ACHN (cell line): ENCODE results near the gene MYEOV.
A peak's percentile ranks its signal among the peaks of the same experiment; 100 is the strongest.

Experiments
- DNase-seq: peaks from one replicate; pipeline ENCODE4 v3.0.0-alpha.2; 2015
- in situ Hi-C: cut with HindIII; loops from 2 replicates; pipeline ENCODE4 v1.10.0; 2017; ENCODE audit warnings: low sequenced_read_pairs, low pct_ligation_motif_present, low pct_unique_long_range_greater_than_20kb

MYEOV gene

GRCh38 chr11:69280994-69281393 is 13.0 kb upstream of the MYEOV start:
- DNase-seq, result peak; percentile 91
- in situ Hi-C loops, result no loop called here

- no peak for DNase-seq
- in situ Hi-C loops, result no loop called here
Observed at GRCh38 chr11:69283446-69283845, 10.5 kb upstream of the MYEOV start.

DNA sequence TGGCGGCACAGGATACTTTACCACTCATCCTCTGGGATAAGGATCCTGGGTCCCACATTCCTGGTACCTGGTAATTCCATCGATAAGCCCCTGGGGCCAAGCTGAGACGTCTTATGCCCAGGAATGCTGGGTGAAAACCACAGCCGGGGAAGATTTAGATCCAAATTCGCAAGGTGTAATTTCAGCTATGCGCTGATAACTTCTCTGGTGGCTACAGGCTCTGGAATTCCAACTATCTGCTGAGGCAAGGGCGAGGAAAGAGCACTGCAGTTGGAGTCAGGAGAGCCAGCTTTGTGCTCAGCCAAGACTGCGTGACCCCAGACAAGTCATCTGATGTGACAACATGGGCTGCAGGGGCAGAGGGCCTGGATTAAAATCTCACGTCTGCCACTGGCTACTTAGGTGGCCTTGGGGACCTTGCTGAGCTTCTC is 9.9 kb upstream of the MYEOV start:
- in situ Hi-C loops, result no loop called here
- no peak for DNase-seq

DNA sequence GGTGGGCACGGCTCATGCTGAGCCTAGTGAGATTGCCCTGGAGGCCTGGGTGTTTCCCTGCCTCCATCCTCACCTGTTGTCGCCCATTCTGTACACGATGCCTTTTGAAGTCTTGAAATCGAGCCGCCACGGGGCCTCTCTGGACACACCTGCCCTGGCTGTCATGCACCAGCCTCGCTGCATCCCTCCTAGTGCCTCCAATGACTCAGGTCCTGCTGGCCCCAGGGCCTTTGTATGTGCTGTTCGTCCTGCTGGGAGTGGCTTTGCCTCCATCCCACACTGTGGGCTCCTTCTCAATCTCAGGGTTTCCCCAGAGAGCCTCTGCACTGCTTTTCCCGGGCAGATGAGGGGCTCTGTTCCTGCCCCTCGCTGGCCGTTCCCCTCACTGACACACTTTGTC is 8.9 kb upstream of the MYEOV start:
- DNase-seq, result no peak
- in situ Hi-C loops, result no loop called here

GRCh38 chr11:69285766-69286165 is 8.2 kb upstream of the MYEOV start:
- in situ Hi-C loops, result no loop called here

DNA sequence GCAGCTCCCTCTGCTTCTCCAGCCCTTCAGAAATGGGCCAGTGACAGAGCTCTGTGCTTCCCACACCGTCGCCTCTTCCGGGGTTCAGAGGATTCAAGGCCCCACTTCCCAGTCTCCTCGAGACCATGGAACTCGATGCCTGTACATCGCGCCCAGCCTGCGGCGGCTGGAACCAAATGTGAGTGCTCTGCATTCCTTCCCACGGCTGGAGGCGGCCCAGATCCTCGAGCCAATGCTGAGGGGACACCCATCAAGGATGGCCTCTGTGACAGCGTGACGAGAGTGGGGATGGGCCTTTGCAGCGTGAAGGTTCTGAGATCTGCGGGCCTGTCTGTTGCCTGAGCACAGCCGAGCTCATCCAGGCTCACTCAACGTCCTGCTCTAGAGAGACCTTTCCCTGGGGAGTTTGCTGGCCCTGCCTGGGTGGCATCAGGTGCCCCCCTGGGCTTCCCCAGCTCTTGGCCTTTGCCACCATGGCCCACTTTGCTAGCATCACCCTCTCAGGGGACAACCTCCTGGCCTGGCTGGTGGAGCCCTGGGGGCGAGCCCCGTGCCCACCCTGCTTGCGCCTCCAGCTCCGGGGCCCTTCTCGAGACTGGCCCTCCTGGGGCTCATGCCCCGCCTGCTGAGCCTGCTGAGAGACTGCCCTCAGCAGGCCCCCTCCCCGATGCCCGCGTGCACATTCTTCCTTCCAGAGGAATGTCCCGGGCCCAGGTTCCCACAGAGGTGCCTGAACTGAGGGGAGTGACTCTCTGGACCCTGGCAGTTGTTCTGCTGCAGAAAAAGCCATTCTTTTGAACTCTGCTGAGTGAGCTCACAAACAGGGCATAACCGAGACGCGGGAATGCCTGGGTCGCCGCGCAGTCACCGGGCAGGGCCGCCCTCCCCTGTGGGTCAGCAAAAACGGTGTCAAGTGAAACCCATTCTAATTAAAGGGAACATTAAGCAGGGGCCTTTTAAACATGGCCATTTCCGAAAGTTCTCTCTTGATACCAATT is 7.3 kb upstream of the MYEOV start:
- no peak for DNase-seq
- in situ Hi-C loops, result no loop called here

More at GRCh38 chr11:69285766-69286165, 8.2 kb upstream of the MYEOV start:
- no peak for DNase-seq

DNA sequence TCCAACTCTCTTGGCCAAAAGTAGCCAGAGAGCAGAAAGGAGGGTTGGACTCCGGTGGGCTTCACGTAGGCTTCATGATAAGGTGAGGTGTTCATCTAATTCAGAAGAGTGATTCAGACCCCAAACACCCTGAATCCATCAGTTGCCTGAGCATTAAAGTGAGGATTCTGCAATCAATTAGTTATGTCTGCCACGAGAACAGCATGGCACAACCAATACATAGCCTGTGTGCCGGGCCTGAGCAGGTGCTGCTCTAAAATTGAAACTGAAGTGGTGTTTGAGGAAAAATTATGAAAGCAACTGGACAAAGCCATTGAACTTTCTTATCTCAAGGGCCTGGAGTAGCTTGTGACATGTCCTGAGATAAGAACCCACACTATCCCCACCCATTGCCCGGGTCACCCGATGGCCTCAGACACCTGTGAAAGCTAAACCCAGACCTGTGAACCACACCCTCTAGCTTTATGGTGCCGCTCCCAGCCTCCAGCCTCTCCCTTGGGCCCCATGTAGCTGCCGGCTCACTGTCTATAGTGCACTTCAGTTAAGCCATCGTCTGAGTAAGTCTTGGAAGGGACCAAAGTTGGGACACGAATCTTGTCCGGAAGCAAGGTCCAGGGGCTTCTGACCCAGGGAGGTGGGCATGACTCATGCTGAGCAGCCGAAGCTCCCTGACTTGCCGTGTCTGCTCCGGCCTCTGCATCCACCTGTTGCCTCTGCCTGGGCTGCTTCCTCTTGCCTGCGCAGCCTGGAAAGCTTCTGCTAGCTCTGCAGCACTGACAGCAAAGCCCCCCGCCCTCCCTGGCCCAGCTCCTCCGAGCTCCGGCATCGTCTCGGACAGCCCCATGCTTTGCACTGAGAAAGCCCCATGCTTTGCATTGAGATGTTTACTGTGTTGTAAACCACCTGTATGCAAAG is 5.7 kb upstream of the MYEOV start:
- in situ Hi-C loops, result no loop called here
- no peak for DNase-seq

GRCh38 chr11:69288883-69289242 is 5.1 kb upstream of the MYEOV start:
- DNase-seq, result no peak
- in situ Hi-C loops, result no loop called here

DNA sequence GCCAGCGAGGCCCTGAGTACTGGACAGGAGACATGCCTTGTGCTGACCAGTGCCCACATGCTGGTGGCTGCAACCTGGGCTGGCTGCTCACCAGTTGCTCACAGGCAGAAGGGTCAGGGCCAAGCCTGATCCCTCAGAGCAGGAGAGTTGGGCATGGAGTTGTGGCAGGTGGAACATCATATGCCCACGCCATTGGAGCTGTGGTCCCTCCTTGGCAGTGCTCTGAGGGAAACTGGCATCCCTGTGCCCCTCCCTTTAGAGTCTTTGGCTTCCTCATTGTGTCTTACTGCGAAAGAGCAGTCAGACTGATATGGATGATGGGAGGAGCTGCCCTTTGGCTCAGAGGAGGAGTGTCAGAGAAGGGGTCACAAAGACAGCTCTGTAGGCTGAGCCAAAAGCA is 3.1 kb upstream of the MYEOV start:
- in situ Hi-C loops, result no loop called here
- no peak for DNase-seq

GRCh38 chr11:69291459-69292110 is 2.4 kb upstream of the MYEOV start:
- no peak for DNase-seq
- in situ Hi-C loops, result no loop called here

DNA sequence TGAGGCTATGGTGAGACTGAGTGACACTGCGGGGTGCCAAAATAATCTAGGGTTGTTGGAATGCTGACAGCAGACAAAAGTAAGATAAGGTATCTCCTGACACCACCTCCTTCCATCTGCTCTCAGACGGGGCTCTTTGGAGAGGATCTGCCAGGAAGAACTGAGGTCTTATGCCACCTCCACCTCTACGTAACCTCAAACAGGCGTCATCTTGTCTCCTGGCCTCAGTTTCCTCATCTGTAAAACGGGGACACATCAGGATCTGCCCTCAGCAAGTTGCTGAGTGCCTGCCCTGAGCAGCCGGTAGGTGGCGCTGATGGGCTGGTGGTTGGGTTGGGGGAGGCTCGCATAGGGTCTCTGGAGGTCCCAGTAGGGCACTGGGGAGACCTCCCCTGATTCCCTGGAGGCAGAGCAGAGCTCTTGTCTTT is 1.7 kb upstream of the MYEOV start:
- in situ Hi-C loops, result no loop called here
- DNase-seq, result no peak

- DNase-seq, result peak; percentile 3
Observed at GRCh38 chr11:69293087-69293486, 868 bp upstream of the MYEOV start.

DNA sequence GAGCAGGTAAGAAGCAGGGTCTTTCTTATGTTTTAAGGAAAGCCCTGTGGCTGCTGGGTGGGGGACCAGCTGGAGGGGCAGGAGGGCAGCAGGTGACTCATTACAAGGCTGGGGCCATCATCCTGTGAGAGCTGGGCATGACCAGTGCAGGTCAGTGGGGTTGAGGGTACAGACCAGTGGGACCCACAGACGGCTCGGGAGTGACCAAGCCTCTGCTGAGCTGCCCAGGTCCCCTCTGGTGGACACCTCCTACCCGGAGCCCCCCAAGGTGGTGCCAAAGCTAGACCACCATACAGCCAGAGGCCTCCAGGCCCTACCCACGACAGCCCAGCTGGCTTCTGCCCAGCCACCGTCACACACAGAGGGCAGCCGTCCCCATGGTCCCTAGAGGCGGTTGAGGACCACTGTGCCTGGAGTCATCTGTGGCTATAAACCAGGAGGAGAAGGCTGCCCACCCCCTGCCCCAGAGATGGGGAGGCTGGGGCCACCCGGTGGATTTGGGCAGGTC is 670 bp downstream of the MYEOV start:
- in situ Hi-C loops, result no loop called here
- no peak for DNase-seq

More at GRCh38 chr11:69293087-69293486, 868 bp upstream of the MYEOV start:
- in situ Hi-C loops, result no loop called here

GRCh38 chr11:69295079-69295994 is 1.4 kb downstream of the MYEOV start:
- in situ Hi-C loops, result no loop called here
- DNase-seq, result no peak

DNA sequence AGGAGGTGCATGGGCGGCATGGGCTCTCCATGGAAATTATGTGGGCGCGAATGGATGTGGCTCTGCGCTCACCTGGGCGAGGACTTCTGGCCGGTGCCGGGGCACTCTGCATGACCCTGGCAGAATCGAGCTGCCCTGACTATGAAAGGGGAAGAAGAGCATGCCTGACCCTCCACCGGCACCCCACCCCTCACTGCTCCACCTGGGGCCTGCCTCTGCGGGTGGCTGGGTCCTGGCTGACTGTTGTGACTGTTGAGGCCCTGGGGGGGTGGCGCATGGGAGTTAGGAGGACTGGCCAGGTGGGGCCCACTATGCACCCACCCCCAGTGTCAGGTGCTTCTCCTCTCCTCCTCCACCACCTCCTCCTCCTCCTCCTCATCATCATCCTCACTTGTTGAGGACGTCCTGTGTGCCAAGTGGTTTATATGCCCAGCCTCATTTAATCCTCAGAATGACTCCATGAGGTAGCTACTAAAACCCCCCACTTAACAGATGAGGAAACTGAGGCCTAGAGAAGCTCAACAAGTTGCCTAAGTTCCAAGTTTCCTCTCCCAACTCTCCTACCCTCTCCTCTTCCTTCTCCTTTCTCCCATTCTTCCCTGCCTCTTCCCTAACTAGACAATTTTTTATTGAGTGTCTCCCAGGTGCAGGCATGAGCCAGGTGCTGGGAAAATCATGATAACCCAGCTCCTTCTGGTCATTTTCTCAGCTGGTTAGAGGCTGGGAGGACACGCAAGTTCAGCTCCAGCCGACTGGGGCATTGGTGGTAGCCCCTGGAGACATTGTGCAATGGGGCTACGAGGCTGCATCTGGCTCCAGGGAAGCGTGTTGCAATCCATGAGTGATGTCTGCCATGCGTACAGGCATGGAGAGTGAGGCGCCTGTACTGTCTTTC is 2.3 kb downstream of the MYEOV start:
- no peak for DNase-seq
- in situ Hi-C loops, result no loop called here

GRCh38 chr11:69296890-69297786 is 3.2 kb downstream of the MYEOV start:
- peak; percentile 97 for DNase-seq
- in situ Hi-C loops, result no loop called here
